Endothelial cell of umbilical vein (primary cell): ENCODE data around the gene ALLC. TPM values are rescaled to one million over a fixed set of nuclear protein-coding genes. Genes with fewer than 3 reads are reported as not detected.

Experiments
- BruUV-seq: library from RNA; stranded (reverse); fragments of 400-500 nt; replicated peaks from 2 replicates; lab custom pipeline; 2021; lab: Mats Ljungman, UMichigan
- CTCF ChIA-PET: fragments of 300-600, 350-600 bp; sonication (Branson Sonifier 250); formaldehyde crosslinking; loops from one replicate; lab custom pipeline; 2021; ENCODE audit warnings: antibody characterized with exemption, inconsistent platforms; lab: Charles Lee
- POLR2A ChIA-PET: fragments of 300-600, 350-600 bp; sonication (Branson Sonifier 250); formaldehyde crosslinking; loops from one replicate; lab custom pipeline; 2021; ENCODE audit warnings: antibody characterized with exemption, inconsistent platforms; lab: Charles Lee
- DNase-seq: peaks from one replicate; pipeline ENCODE4 v3.0.0-alpha.2; 2011; ENCODE audit warnings: low read depth, low spot score
- FAIRE-seq: peaks from 2 replicates; lab custom pipeline; 2011; peaks lifted over from hg19 to GRCh38; lab: Jason Lieb, UNC
- H2AFZ ChIP-seq: 2 replicates; pipeline ENCODE4 v1.6.0; 2012; ENCODE audit warnings: low read depth, low read length, control low read depth, inconsistent platforms
- H3K27ac ChIP-seq: 2 replicates; pipeline ENCODE4 v1.5.1; 2011; ENCODE audit warnings: low read depth, mild to moderate bottlenecking, control low read depth, low read length, moderate library complexity; ENCODE audit not compliant: insufficient read depth
- H3K27me3 ChIP-seq, 2 experiments: 2 replicates each; pipeline versions ENCODE4 v1.6.0 to v1.6.1; 2011; ENCODE audit warnings: low read length in 2 of 2, mixed read lengths in 1 of 2; ENCODE audit not compliant: control insufficient read depth in 2 of 2, insufficient read depth in 2 of 2
- H3K36me3 ChIP-seq, 2 experiments: 2 replicates in 1 of 2; 3 replicates in 1 of 2; pipeline ENCODE4 v1.5.1; 2011; ENCODE audit warnings: low read length in 2 of 2, mild to moderate bottlenecking in 1 of 2, moderate library complexity in 1 of 2; ENCODE audit not compliant: control insufficient read depth in 2 of 2, insufficient read depth in 2 of 2; ENCODE audit errors: extremely low read depth in 1 of 2
- H3K4me1 ChIP-seq: 3 replicates; pipeline ENCODE4 v1.5.1; 2011; ENCODE audit warnings: mild to moderate bottlenecking, low read length; ENCODE audit not compliant: control insufficient read depth, insufficient read depth; ENCODE audit errors: extremely low read depth
- H3K4me2 ChIP-seq: 2 replicates; pipeline ENCODE4 v1.6.1; 2011; ENCODE audit warnings: low read length, control low read depth, mixed read lengths; ENCODE audit not compliant: insufficient read depth
- H3K4me3 ChIP-seq, 3 experiments: fragments of 200-600 bp in 1 of 3; sonication (generic), shearing (Covaris generic) in 1 of 3; replicated peaks in 1 of 3; 2 replicates each; pipeline ENCODE4 v1.5.1; 2011 to 2016; ENCODE audit warnings: control low read depth in 3 of 3, low read length in 3 of 3, mild to moderate bottlenecking in 2 of 3, inconsistent platforms in 1 of 3, low read depth in 1 of 3, moderate library complexity in 1 of 3; ENCODE audit not compliant: insufficient read depth in 1 of 3
- H3K79me2 ChIP-seq: 2 replicates; pipeline ENCODE4 v1.6.0; 2012; ENCODE audit warnings: low read length, inconsistent platforms; ENCODE audit not compliant: control insufficient read depth, insufficient read depth
- H3K9ac ChIP-seq: replicated peaks from 2 replicates; pipeline ENCODE3; 2011; ENCODE audit warnings: low read length, control low read depth; ENCODE audit not compliant: insufficient read depth; ENCODE audit errors: extremely low read depth
- H3K9me1 ChIP-seq: replicated peaks from 3 replicates; pipeline ENCODE4 v1.6.0; 2011; ENCODE audit warnings: mild to moderate bottlenecking, low read length; ENCODE audit not compliant: control insufficient read depth, insufficient read depth; ENCODE audit errors: extremely low read depth
- H3K9me3 ChIP-seq: replicated peaks from 2 replicates; pipeline ENCODE4 v1.5.1; 2012; ENCODE audit warnings: low read length, inconsistent platforms; ENCODE audit not compliant: control insufficient read depth, insufficient read depth
- H4K20me1 ChIP-seq: replicated peaks from 2 replicates; pipeline ENCODE3; 2011; ENCODE audit warnings: mild to moderate bottlenecking, low read length; ENCODE audit not compliant: control insufficient read depth, insufficient read depth; ENCODE audit errors: extremely low read depth
- EZH2 ChIP-seq: IDR thresholded peaks from 2 replicates; pipeline ENCODE4 v1.6.1; 2012; ENCODE audit warnings: borderline replicate concordance, low read depth, mild to moderate bottlenecking, moderate library complexity, low read length, inconsistent platforms; ENCODE audit not compliant: severe bottlenecking
- FOS ChIP-seq: IDR thresholded peaks from 2 replicates; pipeline ENCODE4 v1.6.1; 2011; ENCODE audit warnings: mild to moderate bottlenecking, low read length, moderate library complexity, borderline replicate concordance; ENCODE audit not compliant: insufficient read depth
- GATA2 ChIP-seq: IDR thresholded peaks from 2 replicates; pipeline ENCODE4 v1.7.0; 2011; ENCODE audit warnings: low read depth, mild to moderate bottlenecking, moderate library complexity, mixed read lengths, low read length; ENCODE audit not compliant: insufficient read length, insufficient read depth
- JUN ChIP-seq: IDR thresholded peaks from 2 replicates; pipeline ENCODE4 v1.6.1; 2011; ENCODE audit warnings: borderline replicate concordance, low read depth; ENCODE audit not compliant: insufficient read length, insufficient read depth
- MYC ChIP-seq: IDR thresholded peaks from one replicate; pipeline ENCODE4 v1.6.1; 2011; ENCODE audit warnings: mild to moderate bottlenecking, low read depth, low read length
- POLR2A ChIP-seq: IDR thresholded peaks from 2 replicates; pipeline ENCODE4 v1.6.1; 2012; ENCODE audit warnings: low read depth, mild to moderate bottlenecking, control low read depth, low read length
- POLR2AphosphoS5 ChIP-seq: IDR thresholded peaks from 2 replicates; pipeline ENCODE4 v1.6.1; 2012; ENCODE audit warnings: low read depth, mild to moderate bottlenecking, control low read depth, low read length, moderate library complexity; ENCODE audit not compliant: insufficient read depth
- dilution Hi-C: fragments of 300-500 bp; cut with MboI; formaldehyde crosslinking; loops from one replicate; pipeline ENCODE4 v1.15.0; 2019; ENCODE audit warnings: low sequenced_read_pairs; ENCODE audit not compliant: extremely low pct_ligation_motif_present
- intact Hi-C: fragments of 100-400 bp; cut with micrococcal nuclease; formaldehyde crosslinking; loops from one replicate; pipeline ENCODE4 v1.10.0; 2022
- polyA plus RNA-seq, 4 experiments: library from polyadenylated mRNA; depleted of rRNA in 3 of 4; stranded (reverse) in 3 of 4; unstranded in 1 of 4; fragments of >200 nt; gene quantifications; 2 replicates each; pipeline versions ENCODE4 v1.2.1 to v1.2.3, GENCODE V29; 2011 to 2012; ENCODE audit warnings: missing spikeins in 1 of 4
- total RNA-seq: library from RNA; stranded (reverse); gene quantifications from 2 replicates; pipeline ENCODE4 v1.2.3, GENCODE V29; 2021
- TF ChIP-seq, protein P1 (sequence below): IDR thresholded peaks from 2 replicates; pipeline ENCODE4 v1.6.1; 2011; ENCODE audit not compliant: insufficient read depth, insufficient read length
- TF ChIP-seq, protein P2 (sequence below), 2 donors: IDR thresholded peaks; 1 replicate in 1 of 2; 2 replicates in 1 of 2; pipeline ENCODE4 v1.5.1; 2011; ENCODE audit warnings: low read length in 2 of 2, mild to moderate bottlenecking in 2 of 2, moderate library complexity in 2 of 2, control low read depth in 1 of 2, inconsistent platforms in 1 of 2, low read depth in 1 of 2; ENCODE audit not compliant: insufficient read depth in 1 of 2; ENCODE audit errors: extremely low read depth in 1 of 2

ALLC gene
- total and polyA plus RNA-seq, 2 donors (not counting 3 experiments of a cell fraction or from before 2014, with no cell fraction given): not detected

DNA sequence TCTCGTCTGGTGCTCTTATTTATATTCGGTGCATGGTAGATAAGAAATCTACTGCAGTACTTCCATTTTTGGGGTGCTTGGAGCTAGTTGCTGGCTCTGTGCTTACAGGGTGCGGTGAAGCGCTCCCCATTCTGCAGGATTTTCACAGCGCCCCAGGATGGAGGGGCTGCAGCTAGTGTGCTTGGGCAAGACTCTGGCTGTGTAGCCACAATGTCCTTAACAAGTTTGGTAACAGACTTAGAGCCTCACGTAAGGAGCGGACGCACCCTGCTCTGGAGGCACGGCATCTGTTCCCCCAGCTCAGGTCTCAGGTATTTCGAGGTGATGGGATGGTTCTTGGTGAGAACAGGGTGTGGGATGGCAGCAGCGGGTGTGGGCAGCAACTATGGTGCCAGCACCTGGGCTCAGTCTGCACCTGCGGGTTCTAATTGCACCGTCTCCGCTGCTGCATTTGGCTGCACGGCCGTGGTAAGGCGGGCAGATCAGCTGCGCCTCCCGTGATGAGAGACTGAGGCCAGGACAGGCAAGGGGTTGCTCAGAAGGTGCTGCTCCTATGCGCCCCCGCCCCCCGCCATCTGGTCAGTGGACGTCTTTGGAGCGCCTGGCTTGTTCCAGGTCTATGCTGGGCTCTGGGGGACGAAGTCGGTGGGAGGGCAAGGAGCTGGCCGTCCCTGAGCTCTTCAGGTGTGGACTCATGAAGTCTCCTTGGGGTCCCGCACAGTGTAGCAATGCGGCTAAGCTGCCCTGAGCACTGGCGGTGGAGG is 20.1 kb upstream of the ALLC start:
- dilution Hi-C loops (no loop called here), intact Hi-C loops (no loop called here)
- Histone ChIP-seq H3K27me3 (no peaks in the 10 kb centered on the region), H3K79me2 (no peaks in the 10 kb centered on the region), H3K4me1 (no peaks in the 10 kb centered on the region), H3K9me1 (no peaks in the 10 kb centered on the region), H3K36me3 (no peaks in the 10 kb centered on the region), H3K4me2 (no peak overlapping the region), H3K9me3 (no peaks in the 10 kb centered on the region), H4K20me1 (no peaks in the 10 kb centered on the region), H3K4me3 (no peak overlapping the region), H2AFZ (no peak overlapping the region), H3K9ac (no peak overlapping the region), H3K27ac (no peak overlapping the region)
- CTCF ChIA-PET: no interaction called here
- DNase-seq (no peak), FAIRE-seq (no peak)
- POLR2A ChIA-PET: no interaction called here
- no TSS peak for BruUV-seq
- TF ChIP-seq POLR2A (no peak), MYC (no peak), GATA2 (no peak), FOS (no peak), EZH2 (no peak), JUN (no peak), POLR2AphosphoS5 (no peak)
- TF ChIP-seq, protein P1, sequence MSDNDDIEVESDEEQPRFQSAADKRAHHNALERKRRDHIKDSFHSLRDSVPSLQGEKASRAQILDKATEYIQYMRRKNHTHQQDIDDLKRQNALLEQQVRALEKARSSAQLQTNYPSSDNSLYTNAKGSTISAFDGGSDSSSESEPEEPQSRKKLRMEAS: no peak
- TF ChIP-seq, protein P2, sequence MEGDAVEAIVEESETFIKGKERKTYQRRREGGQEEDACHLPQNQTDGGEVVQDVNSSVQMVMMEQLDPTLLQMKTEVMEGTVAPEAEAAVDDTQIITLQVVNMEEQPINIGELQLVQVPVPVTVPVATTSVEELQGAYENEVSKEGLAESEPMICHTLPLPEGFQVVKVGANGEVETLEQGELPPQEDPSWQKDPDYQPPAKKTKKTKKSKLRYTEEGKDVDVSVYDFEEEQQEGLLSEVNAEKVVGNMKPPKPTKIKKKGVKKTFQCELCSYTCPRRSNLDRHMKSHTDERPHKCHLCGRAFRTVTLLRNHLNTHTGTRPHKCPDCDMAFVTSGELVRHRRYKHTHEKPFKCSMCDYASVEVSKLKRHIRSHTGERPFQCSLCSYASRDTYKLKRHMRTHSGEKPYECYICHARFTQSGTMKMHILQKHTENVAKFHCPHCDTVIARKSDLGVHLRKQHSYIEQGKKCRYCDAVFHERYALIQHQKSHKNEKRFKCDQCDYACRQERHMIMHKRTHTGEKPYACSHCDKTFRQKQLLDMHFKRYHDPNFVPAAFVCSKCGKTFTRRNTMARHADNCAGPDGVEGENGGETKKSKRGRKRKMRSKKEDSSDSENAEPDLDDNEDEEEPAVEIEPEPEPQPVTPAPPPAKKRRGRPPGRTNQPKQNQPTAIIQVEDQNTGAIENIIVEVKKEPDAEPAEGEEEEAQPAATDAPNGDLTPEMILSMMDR (IDR thresholded peaks at IDR 0.05; ENCODE audit: extremely low read depth in 1 of 2, insufficient read depth in 1 of 2, low read depth in 1 of 2, low read length in 2 of 2): no peak
